ENCODE results near the gene CAMTA1. TPM values are rescaled to one million over a fixed set of nuclear protein-coding genes. Genes with fewer than 3 reads are reported as not detected.
A peak's percentile ranks its signal among the peaks of the same experiment; 100 is the strongest.
"Not testable (repeated sequence)": the region's sequence is repeated elsewhere in the genome, so short reads cannot be mapped to it uniquely, and the experiment has no call there.

Gene CAMTA1, protein sequence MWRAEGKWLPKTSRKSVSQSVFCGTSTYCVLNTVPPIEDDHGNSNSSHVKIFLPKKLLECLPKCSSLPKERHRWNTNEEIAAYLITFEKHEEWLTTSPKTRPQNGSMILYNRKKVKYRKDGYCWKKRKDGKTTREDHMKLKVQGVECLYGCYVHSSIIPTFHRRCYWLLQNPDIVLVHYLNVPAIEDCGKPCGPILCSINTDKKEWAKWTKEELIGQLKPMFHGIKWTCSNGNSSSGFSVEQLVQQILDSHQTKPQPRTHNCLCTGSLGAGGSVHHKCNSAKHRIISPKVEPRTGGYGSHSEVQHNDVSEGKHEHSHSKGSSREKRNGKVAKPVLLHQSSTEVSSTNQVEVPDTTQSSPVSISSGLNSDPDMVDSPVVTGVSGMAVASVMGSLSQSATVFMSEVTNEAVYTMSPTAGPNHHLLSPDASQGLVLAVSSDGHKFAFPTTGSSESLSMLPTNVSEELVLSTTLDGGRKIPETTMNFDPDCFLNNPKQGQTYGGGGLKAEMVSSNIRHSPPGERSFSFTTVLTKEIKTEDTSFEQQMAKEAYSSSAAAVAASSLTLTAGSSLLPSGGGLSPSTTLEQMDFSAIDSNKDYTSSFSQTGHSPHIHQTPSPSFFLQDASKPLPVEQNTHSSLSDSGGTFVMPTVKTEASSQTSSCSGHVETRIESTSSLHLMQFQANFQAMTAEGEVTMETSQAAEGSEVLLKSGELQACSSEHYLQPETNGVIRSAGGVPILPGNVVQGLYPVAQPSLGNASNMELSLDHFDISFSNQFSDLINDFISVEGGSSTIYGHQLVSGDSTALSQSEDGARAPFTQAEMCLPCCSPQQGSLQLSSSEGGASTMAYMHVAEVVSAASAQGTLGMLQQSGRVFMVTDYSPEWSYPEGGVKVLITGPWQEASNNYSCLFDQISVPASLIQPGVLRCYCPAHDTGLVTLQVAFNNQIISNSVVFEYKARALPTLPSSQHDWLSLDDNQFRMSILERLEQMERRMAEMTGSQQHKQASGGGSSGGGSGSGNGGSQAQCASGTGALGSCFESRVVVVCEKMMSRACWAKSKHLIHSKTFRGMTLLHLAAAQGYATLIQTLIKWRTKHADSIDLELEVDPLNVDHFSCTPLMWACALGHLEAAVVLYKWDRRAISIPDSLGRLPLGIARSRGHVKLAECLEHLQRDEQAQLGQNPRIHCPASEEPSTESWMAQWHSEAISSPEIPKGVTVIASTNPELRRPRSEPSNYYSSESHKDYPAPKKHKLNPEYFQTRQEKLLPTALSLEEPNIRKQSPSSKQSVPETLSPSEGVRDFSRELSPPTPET (N-terminal part only)
- total RNA-seq: 100 to 1,000 TPM; 109 to 128 TPM
- long read RNA-seq, partial matches to known transcripts: 0 of 14 reads
- long read RNA-seq, other reads (novel, unspliced or antisense): 4 of 14 reads

DNA sequence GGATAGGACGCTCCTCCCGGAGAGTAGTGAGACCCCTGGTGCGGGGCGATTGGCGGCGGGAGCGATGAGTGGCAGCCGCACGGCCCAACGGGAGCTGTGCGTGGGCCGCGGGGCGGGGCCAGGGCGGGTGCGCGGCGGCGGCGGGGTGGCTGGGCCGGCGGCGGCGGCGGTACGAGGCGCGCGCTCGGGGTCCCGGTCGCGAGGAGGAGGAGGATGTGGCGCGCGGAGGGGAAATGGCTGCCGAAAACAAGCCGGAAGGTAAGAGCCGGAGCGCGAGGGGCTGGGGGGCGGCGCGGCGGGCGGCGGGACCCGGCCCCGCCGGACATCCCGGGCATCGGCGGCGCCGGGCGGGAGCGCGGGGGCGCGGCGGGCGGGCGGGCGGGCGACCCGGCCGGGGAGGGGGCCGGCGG lies at the start of gene CAMTA1:
Gene CAMTA1, plus strand, starts transcription at position 137 of the 410 bp plus-strand sequence. Its CDS starts 77 bp downstream, at position 214.
- ATAC-seq: no peak
- no peak for DNase-seq
- intact Hi-C loops (cut with DNase I): loop anchor here in 1 of 2 donors (10.0 kb wide), 1 partner anchor 61 kb away; no protein-coding TSS in a partner anchor

DNA sequence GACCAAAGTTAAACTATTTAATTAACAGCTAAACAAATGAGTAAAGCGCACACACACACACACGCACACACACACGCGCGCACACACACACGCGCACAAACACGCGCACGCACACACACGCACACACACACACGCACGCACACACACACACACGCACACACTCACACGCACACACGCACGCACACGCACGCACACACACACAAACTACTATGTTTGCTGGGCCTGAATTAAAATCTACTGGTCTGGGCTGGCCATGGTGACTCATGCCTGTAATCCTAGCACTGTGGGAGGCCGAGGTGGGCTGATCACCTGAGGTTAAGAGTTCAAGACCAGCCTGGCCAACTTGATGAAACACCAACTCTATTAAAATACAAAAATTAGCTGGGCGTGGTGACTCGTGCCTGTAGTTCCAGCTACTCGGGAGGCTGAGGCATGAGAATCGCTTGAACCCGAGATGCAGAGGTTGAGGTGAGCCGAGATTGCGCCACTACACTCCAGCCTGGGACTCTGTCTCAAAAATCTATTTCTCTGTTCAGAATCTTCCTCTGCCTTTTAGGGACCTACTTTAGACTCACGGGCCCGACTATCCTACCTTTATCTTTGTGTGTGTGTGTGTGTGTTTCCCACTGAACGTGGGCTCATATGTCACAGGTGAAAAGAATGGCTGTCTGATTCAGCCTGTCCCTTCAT lies 46.1 kb upstream of the CAMTA1 start:
- no peak for ATAC-seq
- intact Hi-C loops (cut with DNase I): loop anchor here in 1 of 2 donors (10.0 kb wide), 1 partner anchor 146 kb away; no protein-coding TSS in a partner anchor
- DNase-seq: no peak

DNA sequence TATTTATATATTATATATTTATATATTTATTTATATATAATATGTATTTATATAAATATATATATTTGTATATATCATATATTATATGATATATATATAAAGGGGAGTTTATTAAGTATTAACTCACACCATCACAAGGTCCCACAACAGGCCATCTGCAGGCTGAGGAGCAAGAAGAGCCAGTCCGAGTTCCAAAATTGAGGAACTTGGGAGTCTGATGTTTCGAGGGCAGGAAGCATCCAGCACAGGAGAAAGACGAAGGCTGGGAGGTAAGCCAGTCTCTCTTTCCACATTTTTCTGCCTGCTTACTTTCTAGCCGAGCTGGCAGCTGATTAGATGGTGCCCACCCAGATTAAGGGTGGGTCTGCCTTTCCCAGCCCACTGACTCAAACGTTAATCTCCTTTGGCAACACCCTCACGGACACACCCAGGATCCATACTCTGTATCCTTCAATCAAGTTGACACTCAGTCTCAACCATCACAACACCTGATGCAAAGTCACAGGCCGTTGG lies 42.5 kb upstream of the CAMTA1 start:
- intact Hi-C loops (cut with DNase I); ATAC-seq; DNase-seq: not testable (repeated sequence)

DNA sequence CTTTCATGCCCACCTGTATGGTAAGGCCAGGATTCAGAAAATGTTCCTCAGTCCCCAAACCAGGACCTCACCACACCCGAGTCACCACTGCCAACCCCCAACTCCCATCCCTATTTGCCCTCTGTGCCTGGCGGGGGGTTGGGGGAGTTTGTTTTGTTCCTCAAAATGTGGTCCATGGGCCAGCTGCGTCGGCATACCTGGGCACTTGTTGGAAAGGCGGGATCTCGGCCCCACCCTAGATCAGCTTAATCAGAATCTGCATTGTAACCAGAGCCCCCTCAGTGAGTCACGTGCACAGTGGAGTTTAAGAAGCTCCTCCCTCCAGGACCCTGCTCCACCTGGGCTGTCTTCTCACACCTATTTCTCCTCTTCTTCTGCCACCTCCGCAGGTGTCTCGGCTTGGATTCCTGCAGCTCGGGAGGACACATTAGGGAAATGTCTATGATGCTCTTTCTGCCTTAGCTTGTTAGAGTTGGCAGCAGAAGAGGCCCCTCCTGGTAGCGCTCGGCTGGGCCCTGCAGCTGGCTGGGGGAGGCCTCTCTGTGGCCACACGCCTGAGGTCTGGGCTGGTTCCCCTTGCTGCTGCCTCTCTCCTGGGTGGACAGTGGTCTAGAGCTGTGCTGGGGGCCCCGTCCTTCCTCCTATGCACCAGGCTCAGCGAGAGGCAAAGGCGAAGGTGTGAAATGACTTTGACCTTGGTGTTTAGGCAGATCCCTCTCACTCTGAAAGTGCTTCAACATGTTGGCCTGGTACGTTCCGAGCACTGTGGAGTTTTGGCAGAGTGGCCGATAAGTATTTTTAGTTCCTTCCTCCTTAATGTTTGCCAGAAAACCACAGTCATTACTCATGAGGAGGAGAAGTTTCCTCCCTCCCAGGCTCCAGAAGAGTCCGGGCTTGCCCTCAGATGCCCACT lies 41.8 kb upstream of the CAMTA1 start:
- ATAC-seq (peak; percentile 95), DNase-seq (peak; percentile 53)
- intact Hi-C loops (cut with DNase I): no loop called here

GRCh38 chr1:6745073-6745472 lies 40.2 kb upstream of the CAMTA1 start:
- intact Hi-C loops (cut with DNase I): no loop called here
- DNase-seq: no peak
- ATAC-seq: no peak

DNA sequence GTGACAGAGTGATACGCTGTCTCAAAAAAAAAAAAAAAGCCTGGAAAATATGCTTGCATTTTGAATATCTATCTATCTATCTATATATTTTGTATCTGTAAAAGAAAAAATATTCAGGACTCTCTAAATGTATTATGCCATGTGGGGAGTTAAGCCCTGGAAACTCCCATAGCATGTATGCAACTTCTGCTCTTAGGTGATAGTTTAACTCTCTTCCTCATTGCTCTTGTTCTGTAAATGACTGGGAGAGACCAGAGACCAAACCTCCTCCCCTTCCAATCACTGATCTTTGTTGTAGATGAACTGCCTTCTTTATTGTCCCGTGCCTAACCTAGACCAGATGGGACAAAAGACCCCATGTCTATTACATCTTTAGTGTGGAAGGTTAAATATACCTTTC lies 37.6 kb upstream of the CAMTA1 start:
- DNase-seq (no peak), ATAC-seq (no peak)
- intact Hi-C loops (cut with DNase I): no loop called here

DNA sequence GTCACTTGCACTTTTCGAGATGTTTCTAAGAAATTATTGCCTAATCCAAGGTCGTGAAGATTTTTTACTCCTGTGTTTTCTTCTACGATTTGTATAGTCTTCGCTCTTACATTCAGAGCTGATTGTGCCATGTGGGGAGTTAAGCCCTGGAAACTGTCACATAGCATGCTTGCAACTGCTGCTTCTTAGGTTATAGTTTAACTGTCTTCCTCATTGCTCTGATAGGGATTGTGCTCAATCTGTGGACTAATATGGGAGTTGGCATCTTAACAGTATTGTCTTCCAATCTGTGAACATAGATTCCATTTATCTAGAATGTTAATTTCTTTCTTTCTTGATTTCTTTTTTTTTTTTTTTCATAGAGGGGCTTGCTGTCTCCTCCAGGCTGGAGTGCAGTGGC lies 34.8 kb upstream of the CAMTA1 start:
- intact Hi-C loops (cut with DNase I): no loop called here
- ATAC-seq: no peak
- no peak for DNase-seq

DNA sequence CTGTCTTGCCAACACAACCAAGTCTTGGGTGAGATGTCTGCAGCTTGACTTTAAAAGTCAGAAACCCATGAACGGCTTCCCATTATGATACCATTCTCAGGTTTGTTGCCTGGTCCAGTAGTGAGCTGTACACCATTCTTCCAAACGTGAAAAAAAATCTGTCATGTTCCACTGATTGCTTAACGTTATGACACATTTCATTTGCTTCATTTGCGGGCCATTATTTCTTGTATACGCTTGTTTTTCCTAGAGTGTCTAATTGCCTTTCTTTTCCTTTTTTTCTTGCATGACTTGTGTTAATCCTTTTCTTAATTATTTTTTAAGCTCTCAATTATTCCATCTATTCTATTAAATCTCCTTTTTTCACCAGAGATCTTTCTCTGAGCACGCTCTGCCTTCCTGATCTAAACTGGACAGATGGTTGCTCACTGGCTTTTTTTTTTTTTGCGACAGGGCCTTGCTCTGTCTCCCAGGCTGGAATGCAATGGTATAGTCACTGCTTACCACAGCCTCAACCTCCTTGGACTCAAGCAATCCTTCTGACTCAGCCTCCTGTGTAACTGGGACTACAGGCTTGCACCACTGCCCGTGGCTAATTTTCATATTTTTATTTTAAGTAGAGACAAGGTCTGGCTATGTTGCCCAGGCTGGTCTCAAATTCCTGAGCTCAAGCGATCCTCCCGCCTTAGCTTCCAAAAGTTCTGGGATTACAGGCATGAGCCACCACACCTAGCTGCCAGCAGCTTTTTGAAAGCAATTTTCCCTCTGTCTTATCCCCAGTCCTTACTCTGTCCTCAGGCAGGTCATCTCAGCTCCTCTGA lies 31.7 kb upstream of the CAMTA1 start:
- ATAC-seq: no peak
- intact Hi-C loops (cut with DNase I): no loop called here
- no peak for DNase-seq

DNA sequence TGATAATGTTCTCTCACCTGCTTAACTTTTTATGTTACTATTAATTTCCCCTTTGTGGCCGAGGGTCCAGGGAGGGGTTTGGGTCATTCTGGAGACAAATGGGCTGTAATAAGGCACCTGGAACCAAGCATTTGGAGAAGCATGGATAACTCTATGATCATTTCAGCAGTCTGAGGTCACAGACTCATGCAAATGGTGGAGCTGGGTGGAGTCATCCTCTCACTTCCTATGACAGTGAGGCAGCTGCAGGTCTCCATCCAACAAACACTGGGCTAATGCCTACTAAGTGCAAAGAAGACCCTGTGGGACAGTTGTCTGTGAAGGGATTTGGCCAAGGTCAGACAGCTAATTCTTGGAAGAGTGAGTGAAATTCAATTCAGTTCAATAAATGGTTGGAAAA lies 28.8 kb upstream of the CAMTA1 start:
- ATAC-seq (no peak), DNase-seq (no peak)
- intact Hi-C loops (cut with DNase I): no loop called here

- DNase-seq (no peak), ATAC-seq (peak in 1 of 2 donors; percentile 67)
- intact Hi-C loops (cut with DNase I): no loop called here
These were observed 27.4 kb upstream of the CAMTA1 start for GRCh38 chr1:6757719-6758435.

DNA sequence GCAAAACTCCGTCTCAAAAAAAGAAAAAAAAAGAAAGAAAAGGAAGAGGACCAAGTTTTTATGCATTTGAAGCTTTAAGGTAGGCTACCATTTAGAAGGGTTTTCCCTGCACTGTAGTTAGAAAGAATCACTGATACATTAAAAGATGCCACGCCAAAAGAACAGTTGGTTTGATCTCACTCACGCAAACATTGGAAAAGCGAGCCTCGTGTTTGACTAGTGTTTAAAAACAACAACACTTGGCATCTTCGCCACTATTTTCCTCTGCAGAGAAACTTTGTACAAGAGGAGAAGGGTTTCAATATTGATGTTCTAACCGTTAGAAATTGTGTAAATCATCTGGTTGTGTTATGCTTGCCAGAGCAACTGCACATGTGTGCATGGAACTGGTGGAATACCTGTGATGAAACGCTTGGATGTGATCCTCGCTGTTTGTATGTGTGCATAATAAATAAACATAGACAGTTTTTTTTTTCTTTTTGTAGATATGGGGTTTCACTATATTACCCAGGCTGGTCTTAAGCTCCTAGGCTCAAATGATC lies 24.0 kb upstream of the CAMTA1 start:
- DNase-seq (no peak), ATAC-seq (no peak)
- intact Hi-C loops (cut with DNase I): no loop called here

DNA sequence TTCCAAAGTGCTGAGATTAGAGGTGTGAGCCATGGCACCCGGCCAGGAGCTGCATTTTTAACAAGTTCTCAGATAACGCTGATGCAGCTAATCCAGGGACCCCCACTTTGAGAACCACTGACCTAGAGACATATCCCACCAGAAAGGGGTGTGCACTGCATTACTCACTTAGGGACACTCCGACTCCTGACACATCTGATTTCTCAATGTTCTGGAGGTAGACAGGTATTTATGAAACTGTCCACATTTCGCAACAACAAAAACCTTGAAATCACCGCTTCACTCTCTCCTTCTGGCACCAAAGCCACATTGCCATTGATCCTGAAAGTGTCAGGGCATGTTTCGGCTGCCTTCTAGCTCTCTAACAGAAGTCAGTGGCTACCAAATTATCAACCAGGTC lies 23.2 kb upstream of the CAMTA1 start:
- ATAC-seq (no peak), DNase-seq (no peak)
- intact Hi-C loops (cut with DNase I): no loop called here

GRCh38 chr1:6770751-6771440 lies 14.4 kb upstream of the CAMTA1 start:
- intact Hi-C loops (cut with DNase I): no loop called here
- peak in 1 of 2 donors; percentile 73 for ATAC-seq
- no peak for DNase-seq

DNA sequence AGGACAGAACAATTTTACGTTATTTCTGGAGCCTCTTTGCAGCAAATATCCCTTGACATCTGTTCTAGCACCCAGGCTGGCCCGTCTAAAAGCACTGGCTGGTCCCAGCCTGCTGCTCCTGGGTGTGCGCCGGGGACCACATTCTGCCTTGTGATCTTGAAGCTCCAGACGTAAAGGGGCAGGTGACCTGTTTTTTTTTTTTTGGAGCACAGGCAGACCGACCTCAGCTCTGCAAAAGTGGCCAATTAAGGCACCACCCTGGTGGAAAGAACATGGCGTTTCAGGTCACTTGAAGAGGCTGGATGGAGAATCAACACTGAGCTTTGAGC lies 13.8 kb upstream of the CAMTA1 start:
- intact Hi-C loops (cut with DNase I): no loop called here
- ATAC-seq (no peak), DNase-seq (no peak)

GRCh38 chr1:6774381-6774780 lies 10.9 kb upstream of the CAMTA1 start:
- intact Hi-C loops (cut with DNase I): no loop called here
- no peak for DNase-seq
- no peak for ATAC-seq
